A673 (cell line): Measurements from ENCODE around the gene SEC11C. TPM values are rescaled to one million over a fixed set of nuclear protein-coding genes. Genes with fewer than 3 reads are reported as not detected.

ENCODE experiments used
- BruUV-seq: library from RNA; stranded (reverse); fragments of 400-500 nt; replicated peaks from 2 replicates; lab custom pipeline; 2021; lab: Mats Ljungman, UMichigan
- CTCF ChIA-PET: fragments of 300-600 bp; sonication (Branson Sonifier 250); formaldehyde crosslinking; loops from one replicate; lab custom pipeline; 2022; ENCODE audit warnings: antibody characterized with exemption; lab: Charles Lee
- POLR2A ChIA-PET: fragments of 300-600 bp; sonication (Branson Sonifier 250); formaldehyde crosslinking; loops from one replicate; lab custom pipeline; 2022; ENCODE audit warnings: antibody characterized with exemption; ENCODE audit not compliant: low non-redundant PET; lab: Charles Lee
- DNase-seq: peaks from one replicate; pipeline ENCODE4 v3.0.0-alpha.2; 2015; ENCODE audit warnings: low spot score
- H3K27ac ChIP-seq: fragments of 200-600 bp; sonication (generic); 2 replicates; pipeline ENCODE4 v1.5.1; 2016; ENCODE audit warnings: mixed run types, low read depth, mild to moderate bottlenecking, mixed read lengths, antibody characterized with exemption, low read length; ENCODE audit not compliant: poor library complexity, severe bottlenecking
- H3K27me3 ChIP-seq: fragments of 200-600 bp; sonication (generic); replicated peaks from 2 replicates; pipeline ENCODE4 v1.6.1; 2017; ENCODE audit warnings: mixed run types, low read depth, mild to moderate bottlenecking, mixed read lengths, antibody characterized with exemption, low read length; ENCODE audit not compliant: insufficient read depth, poor library complexity
- H3K36me3 ChIP-seq: fragments of 200-600 bp; sonication (generic); 2 replicates; pipeline ENCODE4 v1.6.1; 2016; ENCODE audit warnings: mixed run types, mild to moderate bottlenecking, mixed read lengths, antibody characterized with exemption, low read length; ENCODE audit not compliant: insufficient read depth, poor library complexity, severe bottlenecking
- H3K4me1 ChIP-seq: fragments of 200-600 bp; sonication (generic); 2 replicates; pipeline ENCODE4 v1.6.1; 2017; ENCODE audit warnings: mixed run types, mild to moderate bottlenecking, mixed read lengths, antibody characterized with exemption, low read length; ENCODE audit not compliant: insufficient read depth, poor library complexity, severe bottlenecking
- H3K4me3 ChIP-seq: fragments of 200-600 bp; sonication (generic); 2 replicates; pipeline ENCODE4 v1.5.1; 2016; ENCODE audit warnings: low read depth, mixed run types, mild to moderate bottlenecking, mixed read lengths, low read length; ENCODE audit not compliant: poor library complexity, severe bottlenecking
- H3K9me3 ChIP-seq: fragments of 200-600 bp; sonication (generic); 2 replicates; pipeline ENCODE4 v1.6.1; 2016; ENCODE audit warnings: mixed run types, low read depth, mild to moderate bottlenecking, mixed read lengths, antibody characterized with exemption, low read length; ENCODE audit not compliant: poor library complexity, severe bottlenecking
- EZH2 ChIP-seq: fragments of 200-600 bp; sonication (generic); IDR thresholded peaks from 2 replicates; pipeline ENCODE4 v1.6.1; 2017; ENCODE audit warnings: borderline replicate concordance, low read depth, mild to moderate bottlenecking, mixed read lengths, antibody characterized with exemption, low read length; ENCODE audit not compliant: poor library complexity, severe bottlenecking
- intact Hi-C: fragments of 100-400 bp; cut with micrococcal nuclease; formaldehyde crosslinking; loops from one replicate; pipeline ENCODE4 v1.10.0; 2022; ENCODE audit not compliant: unreplicated experiment
- total RNA-seq: library from RNA; stranded (reverse); gene quantifications from 2 replicates; pipeline ENCODE4 v1.2.3, GENCODE V29; 2021
- TF ChIP-seq, protein P1 (sequence below): fragments of 300-800, 200-600 bp; sonication (generic); conservative IDR thresholded peaks from 2 replicates; pipeline ENCODE4 v1.5.1; 2017; ENCODE audit warnings: low read depth, mild to moderate bottlenecking, antibody characterized with exemption, low read length, moderate library complexity, mixed read lengths

The SEC11C gene
- total RNA-seq, 1 experiment from 2014 or later: 355 TPM

DNA sequence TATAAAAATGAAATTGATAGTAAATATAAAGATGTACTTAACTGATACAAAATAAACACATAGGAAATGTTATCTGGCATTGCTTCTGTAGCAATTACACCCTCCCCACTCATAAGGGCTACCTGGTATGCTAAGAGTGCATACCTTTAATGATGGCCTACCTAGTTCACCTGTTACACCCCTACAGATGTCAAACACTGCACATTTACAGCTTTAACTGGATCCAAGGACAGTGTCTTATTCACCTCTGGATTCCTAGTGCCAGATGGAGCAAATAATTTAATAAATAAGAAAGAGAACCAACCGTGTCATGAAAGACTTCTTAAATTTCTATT is 15.3 kb upstream of the SEC11C start:
- no TSS peak for BruUV-seq
- ChIA-PET POLR2A (no interaction called here), CTCF (no interaction called here)
- Histone ChIP-seq H3K36me3 (no peaks in the 10 kb centered on the region), H3K9me3 (no peaks in the 10 kb centered on the region), H3K27ac (no peak overlapping the region), H3K4me1 (peaks cover 4% of the 10 kb centered on the region), H3K27me3 (no peaks in the 10 kb centered on the region), H3K4me3 (no peak overlapping the region)
- no peak for DNase-seq
- intact Hi-C loops: no loop called here
- no peak for TF ChIP-seq EZH2
- TF ChIP-seq, protein P1, sequence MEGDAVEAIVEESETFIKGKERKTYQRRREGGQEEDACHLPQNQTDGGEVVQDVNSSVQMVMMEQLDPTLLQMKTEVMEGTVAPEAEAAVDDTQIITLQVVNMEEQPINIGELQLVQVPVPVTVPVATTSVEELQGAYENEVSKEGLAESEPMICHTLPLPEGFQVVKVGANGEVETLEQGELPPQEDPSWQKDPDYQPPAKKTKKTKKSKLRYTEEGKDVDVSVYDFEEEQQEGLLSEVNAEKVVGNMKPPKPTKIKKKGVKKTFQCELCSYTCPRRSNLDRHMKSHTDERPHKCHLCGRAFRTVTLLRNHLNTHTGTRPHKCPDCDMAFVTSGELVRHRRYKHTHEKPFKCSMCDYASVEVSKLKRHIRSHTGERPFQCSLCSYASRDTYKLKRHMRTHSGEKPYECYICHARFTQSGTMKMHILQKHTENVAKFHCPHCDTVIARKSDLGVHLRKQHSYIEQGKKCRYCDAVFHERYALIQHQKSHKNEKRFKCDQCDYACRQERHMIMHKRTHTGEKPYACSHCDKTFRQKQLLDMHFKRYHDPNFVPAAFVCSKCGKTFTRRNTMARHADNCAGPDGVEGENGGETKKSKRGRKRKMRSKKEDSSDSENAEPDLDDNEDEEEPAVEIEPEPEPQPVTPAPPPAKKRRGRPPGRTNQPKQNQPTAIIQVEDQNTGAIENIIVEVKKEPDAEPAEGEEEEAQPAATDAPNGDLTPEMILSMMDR: no peak

DNA sequence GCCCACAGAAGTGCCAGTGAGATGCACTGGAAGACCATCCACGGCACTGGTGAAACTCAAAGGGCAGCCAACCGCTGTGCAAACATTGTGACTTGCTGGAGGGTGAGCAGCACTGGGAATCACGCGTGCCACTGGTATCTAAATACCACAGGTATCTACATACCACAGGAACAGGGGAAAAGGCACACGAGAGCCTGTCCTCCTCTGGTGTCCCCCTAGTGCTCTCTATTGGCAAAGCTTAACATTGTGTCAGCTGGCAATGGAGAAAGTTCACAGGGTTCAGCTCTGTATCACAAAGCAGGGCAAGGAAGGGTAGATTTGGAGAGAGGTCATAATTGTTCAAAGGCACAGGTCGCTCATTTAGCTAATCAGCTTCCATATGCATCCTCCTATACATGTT is 12.6 kb upstream of the SEC11C start:
- CTCF ChIA-PET: no interaction called here
- TF ChIP-seq, protein P1: no peak
- no peak for TF ChIP-seq EZH2
- BruUV-seq: no TSS peak

DNA sequence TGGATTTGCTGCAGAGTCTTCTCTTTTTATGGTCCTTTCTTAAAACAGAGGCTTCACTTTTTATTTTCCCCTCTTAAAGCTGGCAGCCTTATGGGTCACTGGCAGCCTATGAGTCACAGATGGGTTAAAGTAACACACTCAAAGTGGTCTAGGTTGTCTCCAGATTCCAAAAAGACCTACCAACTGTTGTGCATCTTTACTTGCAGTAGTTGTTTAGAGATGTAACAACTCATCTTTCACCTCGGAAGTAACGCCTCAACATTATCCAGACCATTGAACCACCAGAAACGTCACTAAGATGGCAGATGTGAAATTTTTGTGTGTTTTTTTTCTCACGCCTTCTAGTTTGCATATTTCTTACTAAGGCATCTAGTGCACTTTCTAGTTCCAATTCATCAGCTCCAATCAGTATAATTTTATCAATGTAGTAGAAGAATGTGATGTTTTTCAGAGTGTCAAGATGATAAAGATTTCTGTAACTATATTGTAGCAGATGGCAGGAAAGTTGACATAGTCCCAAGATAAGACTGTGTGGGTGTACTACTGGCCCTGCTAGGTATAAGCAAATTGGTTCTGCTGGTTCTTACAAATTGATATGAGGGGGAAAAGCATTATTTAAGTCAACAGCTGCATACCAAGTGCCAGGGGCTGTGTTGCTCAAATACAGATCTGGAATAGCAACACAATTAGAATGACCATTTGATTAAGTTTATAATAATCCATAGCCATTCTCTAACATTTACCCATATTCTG is 9.6 kb upstream of the SEC11C start:
- H3K27me3 ChIP-seq: no peaks in the 10 kb centered on the region
- DNase-seq: no peak
- no peaks in the 10 kb centered on the region for H3K36me3 ChIP-seq
- no TSS peak for BruUV-seq
- ChIA-PET CTCF (no interaction called here), POLR2A (no interaction called here)
- intact Hi-C loops: no loop called here
- no peaks in the 10 kb centered on the region for H3K4me1 ChIP-seq
- no peak overlapping the region for H3K4me3 ChIP-seq
- no peaks in the 10 kb centered on the region for H3K9me3 ChIP-seq
- no peak for TF ChIP-seq EZH2
- TF ChIP-seq, protein P1: no peak
- no peak overlapping the region for H3K27ac ChIP-seq

More for the DNA sequence above, 12.6 kb upstream of the SEC11C start:
- DNase-seq: no peak
- no peaks in the 10 kb centered on the region for H3K27me3 ChIP-seq
- no peaks in the 10 kb centered on the region for H3K36me3 ChIP-seq
- intact Hi-C loops: no loop called here
- no peak overlapping the region for H3K4me3 ChIP-seq
- H3K9me3 ChIP-seq: no peaks in the 10 kb centered on the region
- peaks cover 4% of the 10 kb centered on the region for H3K4me1 ChIP-seq
- POLR2A ChIA-PET: no interaction called here
- no peak overlapping the region for H3K27ac ChIP-seq
